Adrenal gland (tissue), 5 donors: Measurements from ENCODE around the gene YKT6.

Experiments
- POLR2A ChIP-seq, 2 donors: fragments of 450-650 bp; IDR thresholded peaks; one replicate each; pipeline ENCODE4 v1.6.1; 2017; ENCODE audit warnings: antibody characterized with exemption in 2 of 2, mild to moderate bottlenecking in 2 of 2, moderate library complexity in 1 of 2
- TF ChIP-seq, protein P1 (sequence below), 6 experiments: fragments of 450-650 bp in 4 of 6; fragments of 200-600 bp in 2 of 6; sonication (generic) in 1 of 6; IDR thresholded peaks; 1 replicate in 5 of 6; 2 replicates in 1 of 6; pipeline versions ENCODE4 v1.5.1 to v1.8.0; 2016 to 2021; ENCODE audit warnings: antibody characterized with exemption in 6 of 6, mild to moderate bottlenecking in 2 of 6, moderate library complexity in 1 of 6
- donor health status: DM: no; HTN: no; CAD: no.

DNA sequence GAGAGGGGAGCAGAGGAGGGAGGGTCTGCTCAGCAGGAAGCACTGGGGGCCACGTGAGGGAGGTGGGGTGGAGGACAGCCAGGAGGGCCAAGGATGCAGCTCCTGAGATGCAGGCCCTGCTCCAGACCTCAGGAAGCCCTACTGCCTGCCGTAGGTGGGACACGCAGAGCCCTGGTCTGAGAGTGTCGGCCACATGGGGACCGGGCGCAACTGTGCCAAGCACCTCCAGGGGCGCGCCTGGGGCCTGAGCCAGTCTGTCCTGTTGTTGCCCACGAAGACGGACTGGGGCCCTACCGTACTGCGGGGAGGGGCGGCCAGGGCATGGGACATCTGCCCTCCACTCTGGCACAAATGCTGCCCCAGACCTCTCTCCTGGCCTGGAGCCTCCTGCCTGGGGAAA, 31.6 kb downstream of the YKT6 start:
- no peak for TF ChIP-seq POLR2A (IDR thresholded peaks at IDR 0.05)
- TF ChIP-seq, protein P1, sequence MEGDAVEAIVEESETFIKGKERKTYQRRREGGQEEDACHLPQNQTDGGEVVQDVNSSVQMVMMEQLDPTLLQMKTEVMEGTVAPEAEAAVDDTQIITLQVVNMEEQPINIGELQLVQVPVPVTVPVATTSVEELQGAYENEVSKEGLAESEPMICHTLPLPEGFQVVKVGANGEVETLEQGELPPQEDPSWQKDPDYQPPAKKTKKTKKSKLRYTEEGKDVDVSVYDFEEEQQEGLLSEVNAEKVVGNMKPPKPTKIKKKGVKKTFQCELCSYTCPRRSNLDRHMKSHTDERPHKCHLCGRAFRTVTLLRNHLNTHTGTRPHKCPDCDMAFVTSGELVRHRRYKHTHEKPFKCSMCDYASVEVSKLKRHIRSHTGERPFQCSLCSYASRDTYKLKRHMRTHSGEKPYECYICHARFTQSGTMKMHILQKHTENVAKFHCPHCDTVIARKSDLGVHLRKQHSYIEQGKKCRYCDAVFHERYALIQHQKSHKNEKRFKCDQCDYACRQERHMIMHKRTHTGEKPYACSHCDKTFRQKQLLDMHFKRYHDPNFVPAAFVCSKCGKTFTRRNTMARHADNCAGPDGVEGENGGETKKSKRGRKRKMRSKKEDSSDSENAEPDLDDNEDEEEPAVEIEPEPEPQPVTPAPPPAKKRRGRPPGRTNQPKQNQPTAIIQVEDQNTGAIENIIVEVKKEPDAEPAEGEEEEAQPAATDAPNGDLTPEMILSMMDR (IDR thresholded peaks at IDR 0.05), result no peak
